HG03378 (cell line): ENCODE measurements around the gene ECM2.

Source experiments
- ATAC-seq: cut with Tn5 transposase; IDR thresholded peaks from one replicate; pipeline ENCODE4 v1.9.1; 2021; ENCODE audit warnings: mild to moderate bottlenecking, moderate library complexity; ENCODE audit not compliant: unreplicated experiment

Gene ECM2

GRCh38 chr9:92501671-92502393 lies 34.0 kb downstream of the ECM2 start:
- ATAC-seq, result no peak

GRCh38 chr9:92500725-92501124 lies 35.1 kb downstream of the ECM2 start:
- ATAC-seq, result no peak

- no peak for ATAC-seq
Measured at GRCh38 chr9:92499701-92500100, 36.1 kb downstream of the ECM2 start.

DNA sequence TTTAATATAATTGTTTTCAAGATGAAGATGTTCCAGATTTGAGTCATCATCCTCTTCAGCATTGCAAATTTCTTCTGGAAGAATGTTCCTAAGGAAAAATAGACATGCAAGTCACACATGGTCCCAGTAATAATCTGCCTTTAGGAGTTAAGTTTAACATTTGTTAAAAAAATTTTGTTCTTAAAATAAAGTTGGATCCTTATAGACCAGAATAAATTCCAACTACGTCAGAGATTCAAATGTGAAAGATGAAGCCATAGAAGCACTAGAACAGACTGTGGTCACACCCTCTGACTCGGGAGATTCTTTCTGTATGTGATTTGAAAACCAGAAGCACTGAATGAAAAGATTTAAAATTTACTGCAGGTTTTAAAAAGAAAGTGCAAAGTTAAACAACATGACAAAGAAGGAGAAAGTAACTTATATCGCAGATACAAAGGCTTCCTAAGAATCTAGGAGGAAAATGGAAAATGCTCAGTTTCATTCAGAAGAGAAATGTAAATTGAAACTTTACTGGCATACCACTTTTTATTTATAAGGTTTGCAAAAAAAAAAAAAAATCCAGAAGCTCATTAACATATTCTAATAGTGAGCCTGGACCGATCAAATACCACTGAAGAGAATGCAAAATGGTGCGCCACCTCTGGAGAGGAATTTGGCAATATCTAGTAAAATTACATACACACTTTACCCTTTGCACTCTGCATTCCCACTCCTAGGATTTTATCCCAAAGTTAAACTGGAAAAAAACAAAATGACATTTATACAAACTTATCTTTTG lies 39.2 kb downstream of the ECM2 start:
- no peak for ATAC-seq

DNA sequence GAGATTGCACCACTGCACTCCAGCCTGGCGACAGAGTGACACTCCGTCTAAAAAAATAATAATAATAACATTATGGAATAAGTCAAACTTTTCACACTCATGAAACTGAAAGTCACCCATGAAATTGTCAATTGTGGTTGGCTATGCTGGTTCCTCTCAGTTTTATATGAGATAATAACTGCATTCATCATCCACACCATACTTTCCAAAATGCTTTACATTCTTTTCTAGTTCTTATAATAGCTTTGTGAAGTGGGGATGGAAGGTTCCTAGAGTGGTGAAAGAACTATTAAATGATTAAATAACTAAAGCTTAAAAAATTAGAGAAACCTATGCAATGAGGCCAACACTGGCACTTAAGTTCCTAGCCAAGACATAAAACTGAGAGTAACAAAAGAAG lies 40.9 kb downstream of the ECM2 start:
- ATAC-seq, result no peak

- no peak for ATAC-seq
Measured at GRCh38 chr9:92493749-92494387, 41.9 kb downstream of the ECM2 start.

DNA sequence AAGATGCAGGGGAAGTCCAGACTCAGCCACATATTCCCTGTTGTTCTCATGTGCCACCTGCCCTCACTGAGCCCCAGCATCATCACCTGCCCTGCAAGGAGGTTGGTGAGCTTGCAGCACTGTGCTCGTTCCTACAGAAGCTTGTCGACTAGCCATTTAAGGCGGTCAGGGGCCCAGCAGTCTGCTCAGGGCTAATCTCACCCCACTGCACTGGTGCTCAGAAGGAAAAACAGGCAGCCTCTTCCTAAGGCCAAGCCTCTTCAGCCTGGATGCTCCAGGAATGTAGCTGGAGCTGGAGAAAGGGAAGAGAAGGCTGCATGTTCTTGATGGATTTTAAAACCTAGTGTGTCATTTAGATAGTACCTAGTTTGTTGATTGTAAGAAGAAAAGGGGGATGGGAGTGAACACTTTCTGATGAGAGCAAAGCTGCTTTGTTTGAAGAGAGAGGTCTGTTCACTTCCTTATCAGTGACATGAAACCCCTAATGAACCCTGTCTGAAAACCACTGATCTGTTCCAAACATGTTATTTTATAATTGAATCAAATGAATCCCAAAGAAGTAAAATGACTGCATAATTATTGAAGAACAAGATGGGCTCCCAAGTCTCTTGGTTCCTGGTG lies 42.9 kb downstream of the ECM2 start:
- ATAC-seq, result no peak

DNA sequence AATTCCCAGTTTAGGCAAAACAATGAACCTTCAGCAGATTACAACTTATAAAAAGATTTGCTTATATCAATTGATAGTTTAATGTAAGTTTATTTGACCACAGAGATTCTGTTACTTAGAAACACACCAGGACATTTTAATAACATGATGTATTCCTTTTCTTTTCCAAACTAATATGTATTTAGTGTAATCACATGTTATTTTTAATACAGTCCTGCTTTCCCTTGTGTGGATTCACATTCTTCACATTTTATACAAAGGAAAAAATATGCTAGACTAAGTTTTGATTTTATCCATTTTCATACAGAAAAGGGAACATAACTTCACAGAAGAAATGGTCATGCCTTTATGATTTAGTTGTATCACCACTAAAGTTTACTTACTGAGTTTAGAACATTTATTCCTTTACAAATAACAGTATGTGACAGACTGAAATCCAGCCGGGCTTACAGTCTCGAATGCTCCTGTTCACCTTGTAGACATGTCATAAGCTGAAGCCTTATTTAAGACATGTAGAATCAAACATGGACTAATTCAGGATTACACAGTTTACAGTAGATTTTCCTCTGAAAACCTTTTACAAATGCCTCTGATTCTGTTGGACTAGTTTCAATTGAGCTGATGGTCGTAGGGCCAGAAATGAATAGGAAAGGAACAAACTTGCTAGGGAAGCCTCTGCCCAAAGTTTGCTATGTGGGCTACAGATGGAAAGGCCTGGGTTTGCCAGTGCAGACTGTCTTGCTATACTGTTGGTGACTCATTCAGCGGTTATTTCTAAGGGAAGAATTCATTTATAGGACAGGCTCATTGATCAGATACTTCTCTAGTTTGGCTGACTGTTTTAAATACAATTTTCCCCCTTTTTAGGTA lies 46.9 kb downstream of the ECM2 start:
- no peak for ATAC-seq

GRCh38 chr9:92486371-92486770 lies 49.4 kb downstream of the ECM2 start:
- no peak for ATAC-seq

- ATAC-seq, result no peak
Measured at GRCh38 chr9:92484563-92484962, 51.2 kb downstream of the ECM2 start.

GRCh38 chr9:92483627-92484545 lies 51.9 kb downstream of the ECM2 start:
- ATAC-seq, result no peak

DNA sequence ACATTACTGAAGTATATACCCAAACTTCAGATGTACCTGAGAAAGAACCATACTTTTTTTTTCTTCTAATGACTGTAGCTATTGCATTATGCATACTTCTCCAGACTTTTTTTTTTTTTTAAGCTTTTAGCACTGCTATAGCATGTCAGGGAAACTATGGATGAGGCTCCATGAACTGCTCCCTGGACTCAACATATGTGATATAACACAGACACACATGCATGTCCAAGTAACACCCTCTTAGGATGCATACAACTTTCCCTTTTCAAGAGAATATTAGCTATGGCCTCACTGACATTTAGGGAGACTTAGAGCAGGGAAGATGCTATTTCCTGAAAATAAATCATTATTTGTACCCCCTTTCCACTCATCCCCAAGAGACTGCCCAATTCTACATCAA lies 53.0 kb downstream of the ECM2 start:
- ATAC-seq, result no peak

DNA sequence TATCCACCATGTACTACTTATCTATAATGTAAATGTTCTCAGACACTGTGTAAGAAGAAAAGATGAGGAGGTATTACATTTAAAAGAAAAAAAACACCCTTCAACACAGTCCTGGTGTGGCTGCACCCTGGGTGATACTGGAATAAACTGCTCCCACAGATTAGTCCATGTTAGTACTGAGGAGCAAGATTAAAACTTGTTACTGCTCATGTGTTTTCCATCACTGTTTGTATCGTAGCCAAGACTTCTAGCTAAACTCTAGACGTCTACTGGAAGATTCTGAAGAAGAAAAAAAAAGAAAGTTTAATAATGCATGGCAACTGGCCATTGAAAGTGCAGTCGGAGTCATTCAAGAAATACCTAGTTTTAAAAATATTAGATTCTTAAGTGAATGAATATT lies 53.5 kb downstream of the ECM2 start, which contains the start of gene ASPN:
ASPN (minus strand) TSS at position 178 of the 400 bp plus-strand sequence.
- no peak for ATAC-seq

- peak; percentile 47 for ATAC-seq
Measured at GRCh38 chr9:92480986-92481633, 54.7 kb downstream of the ECM2 start.

DNA sequence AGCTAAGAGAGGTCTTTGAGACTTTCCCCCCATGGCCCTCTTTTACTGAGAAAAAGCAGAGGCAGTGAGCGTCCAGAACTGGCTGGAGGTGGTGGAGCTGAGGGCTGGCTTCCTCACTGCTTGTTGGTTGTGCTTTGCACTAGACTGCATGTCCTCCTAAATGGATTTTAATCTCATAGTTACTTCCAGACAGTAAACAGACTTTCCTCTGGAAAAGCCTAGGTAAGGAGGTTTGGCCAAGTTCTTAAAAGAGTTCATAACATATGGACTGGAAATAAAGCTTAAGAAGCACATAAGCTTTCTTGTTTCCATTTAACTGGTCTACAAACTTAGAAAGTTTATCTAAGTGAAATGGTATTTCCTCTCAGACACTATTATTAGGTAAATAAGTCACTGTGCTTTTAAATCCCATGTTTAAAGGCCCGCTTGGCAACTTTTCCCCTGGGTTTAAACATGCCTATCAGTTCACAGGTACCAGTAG lies 55.5 kb downstream of the ECM2 start:
- ATAC-seq, result no peak

DNA sequence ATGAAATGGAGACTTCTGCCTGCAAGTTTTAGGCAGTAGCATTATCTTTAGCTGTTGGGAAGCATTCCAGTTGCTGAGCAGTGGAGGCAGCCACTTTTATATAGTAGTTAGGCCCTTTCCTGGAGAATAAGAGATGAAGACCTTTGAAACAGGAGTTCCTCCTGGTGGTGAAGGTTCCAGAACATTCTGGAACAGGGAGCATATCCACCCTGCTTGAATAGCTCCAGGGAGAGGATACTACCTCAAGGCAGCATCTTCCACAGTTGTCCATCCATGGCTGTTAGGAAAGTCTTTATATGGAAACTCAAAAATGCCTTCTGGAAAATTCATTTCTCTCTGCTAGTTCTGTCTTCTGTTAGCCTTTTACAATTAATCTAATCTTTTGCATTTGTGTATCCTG lies 56.4 kb downstream of the ECM2 start:
- no peak for ATAC-seq

GRCh38 chr9:92478783-92479182 lies 57.0 kb downstream of the ECM2 start:
- no peak for ATAC-seq

DNA sequence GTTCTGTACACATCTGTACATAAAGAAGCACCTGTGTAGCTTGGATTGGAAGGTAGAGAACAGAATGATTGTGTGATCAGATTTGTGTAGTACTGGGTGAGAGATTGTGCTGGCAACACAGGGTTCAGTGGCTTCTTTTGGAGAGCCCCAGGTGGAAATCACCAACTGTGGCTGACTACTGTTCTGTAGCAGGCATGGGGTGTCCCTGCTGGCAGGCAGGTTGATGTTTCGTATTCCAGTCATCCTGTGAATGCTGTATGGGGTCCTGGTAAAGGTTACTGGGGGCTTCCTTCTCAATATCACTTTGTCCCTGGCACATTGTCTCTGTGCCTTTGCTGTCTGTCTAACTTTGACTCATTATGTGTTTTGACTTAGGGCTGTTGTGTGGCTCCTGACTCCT lies 58.8 kb downstream of the ECM2 start:
- ATAC-seq, result peak; percentile 58

GRCh38 chr9:92474587-92474986 lies 61.2 kb downstream of the ECM2 start:
- no peak for ATAC-seq
